RWPE2 (cell line): ENCODE results near the gene KCNJ2.

ENCODE experiments used
- ATAC-seq: fragments of 200-7000 bp; cut with Tn5 transposase; 3 replicates; pipeline ENCODE4 v1.9.1; 2021; ENCODE audit warnings: low read depth
- DNase-seq: peaks from one replicate; pipeline ENCODE4 v3.0.0-alpha.2; 2020; ENCODE audit warnings: low spot score
- H3K27ac ChIP-seq: fragments of 450-650 bp; 2 replicates; pipeline ENCODE4 v1.5.1; 2017; ENCODE audit warnings: mild to moderate bottlenecking; ENCODE audit not compliant: poor library complexity, severe bottlenecking
- H3K27me3 ChIP-seq: fragments of 250-450 bp; sonication (Bioruptor Pico); 2 replicates; pipeline ENCODE4 v1.5.1; 2021; ENCODE audit warnings: mild to moderate bottlenecking, moderate library complexity; ENCODE audit not compliant: insufficient read depth, poor library complexity, severe bottlenecking
- H3K36me3 ChIP-seq: fragments of 250-450 bp; sonication (Bioruptor Pico); 2 replicates; pipeline ENCODE4 v1.5.1; 2020; ENCODE audit warnings: low read depth, mild to moderate bottlenecking, moderate library complexity
- H3K4me1 ChIP-seq: fragments of 250-450 bp; sonication (Bioruptor Pico); 2 replicates; pipeline ENCODE4 v1.5.1; 2021; ENCODE audit warnings: mild to moderate bottlenecking, moderate library complexity; ENCODE audit not compliant: insufficient read depth, poor library complexity, severe bottlenecking
- H3K4me3 ChIP-seq: fragments of 250-450 bp; sonication (Bioruptor Pico); 2 replicates; pipeline ENCODE4 v1.5.1; 2021; ENCODE audit warnings: mild to moderate bottlenecking, moderate library complexity; ENCODE audit not compliant: severe bottlenecking
- H3K9me3 ChIP-seq: fragments of 250-450 bp; sonication (Bioruptor Pico); 2 replicates; pipeline ENCODE4 v1.5.1; 2021; ENCODE audit warnings: mild to moderate bottlenecking, moderate library complexity; ENCODE audit not compliant: severe bottlenecking
- TF ChIP-seq, protein P1 (sequence below): fragments of 450-650 bp; IDR thresholded peaks from one replicate; pipeline ENCODE4 v1.5.1; 2017; ENCODE audit warnings: mild to moderate bottlenecking, moderate library complexity; ENCODE audit not compliant: poor library complexity, severe bottlenecking

KCNJ2 gene

DNA sequence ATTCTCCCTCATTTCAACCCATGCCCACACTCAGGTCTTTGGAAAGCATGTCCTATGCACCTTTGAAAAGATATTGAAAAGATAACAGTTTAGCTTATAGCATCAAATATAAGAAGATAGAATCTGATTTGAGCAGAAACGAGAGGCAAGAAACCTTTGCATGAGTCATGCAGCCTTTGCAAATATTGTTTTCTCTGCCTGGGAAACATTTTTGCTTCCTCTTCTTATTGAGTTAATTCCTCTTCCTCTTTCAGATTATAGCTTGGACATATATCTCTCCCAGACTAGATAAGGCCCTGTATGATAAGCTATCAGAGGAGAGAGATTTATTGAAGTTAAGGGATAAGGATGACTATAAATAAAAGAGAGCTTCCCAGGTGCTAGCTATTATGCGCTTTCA, 46.1 kb upstream of the KCNJ2 start:
- Histone ChIP-seq H3K27ac (no peak overlapping the region), H3K9me3 (no peaks in the 10 kb centered on the region), H3K4me3 (no peak overlapping the region), H3K27me3 (no peaks in the 10 kb centered on the region), H3K4me1 (no peaks in the 10 kb centered on the region), H3K36me3 (no peaks in the 10 kb centered on the region)
- TF ChIP-seq, protein P1, sequence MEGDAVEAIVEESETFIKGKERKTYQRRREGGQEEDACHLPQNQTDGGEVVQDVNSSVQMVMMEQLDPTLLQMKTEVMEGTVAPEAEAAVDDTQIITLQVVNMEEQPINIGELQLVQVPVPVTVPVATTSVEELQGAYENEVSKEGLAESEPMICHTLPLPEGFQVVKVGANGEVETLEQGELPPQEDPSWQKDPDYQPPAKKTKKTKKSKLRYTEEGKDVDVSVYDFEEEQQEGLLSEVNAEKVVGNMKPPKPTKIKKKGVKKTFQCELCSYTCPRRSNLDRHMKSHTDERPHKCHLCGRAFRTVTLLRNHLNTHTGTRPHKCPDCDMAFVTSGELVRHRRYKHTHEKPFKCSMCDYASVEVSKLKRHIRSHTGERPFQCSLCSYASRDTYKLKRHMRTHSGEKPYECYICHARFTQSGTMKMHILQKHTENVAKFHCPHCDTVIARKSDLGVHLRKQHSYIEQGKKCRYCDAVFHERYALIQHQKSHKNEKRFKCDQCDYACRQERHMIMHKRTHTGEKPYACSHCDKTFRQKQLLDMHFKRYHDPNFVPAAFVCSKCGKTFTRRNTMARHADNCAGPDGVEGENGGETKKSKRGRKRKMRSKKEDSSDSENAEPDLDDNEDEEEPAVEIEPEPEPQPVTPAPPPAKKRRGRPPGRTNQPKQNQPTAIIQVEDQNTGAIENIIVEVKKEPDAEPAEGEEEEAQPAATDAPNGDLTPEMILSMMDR: no peak
- no peak for ATAC-seq
- no peak for DNase-seq

DNA sequence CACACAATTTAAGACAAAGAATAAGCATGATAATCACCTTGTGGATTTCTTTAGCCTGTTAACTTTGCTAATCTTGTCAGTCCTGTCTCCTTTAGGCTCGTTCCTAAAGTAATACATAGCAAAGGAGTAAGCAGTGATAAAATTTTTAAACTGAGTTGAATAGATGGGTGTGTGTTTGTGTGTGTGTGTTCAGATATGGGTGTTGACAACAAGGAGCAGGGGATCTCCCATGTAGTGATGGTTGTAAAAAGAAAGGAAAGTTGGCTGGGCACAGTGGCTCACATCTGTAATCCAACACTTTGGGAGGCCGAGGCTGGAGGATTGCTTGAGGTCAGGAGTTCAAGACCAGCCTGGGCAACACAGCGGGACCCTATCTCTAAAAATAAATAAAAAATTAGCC, 44.6 kb upstream of the KCNJ2 start:
- Histone ChIP-seq H3K27me3 (no peaks in the 10 kb centered on the region), H3K36me3 (no peaks in the 10 kb centered on the region), H3K4me3 (no peak overlapping the region), H3K27ac (no peak overlapping the region), H3K9me3 (no peaks in the 10 kb centered on the region), H3K4me1 (no peaks in the 10 kb centered on the region)
- ATAC-seq (no peak), DNase-seq (no peak)
- TF ChIP-seq, protein P1: no peak

GRCh38 chr17:70127221-70127873, 42.0 kb upstream of the KCNJ2 start:
- no peak for DNase-seq
- Histone ChIP-seq H3K4me3 (no peak overlapping the region), H3K9me3 (no peaks in the 10 kb centered on the region), H3K4me1 (no peaks in the 10 kb centered on the region), H3K36me3 (no peaks in the 10 kb centered on the region), H3K27ac (no peak overlapping the region), H3K27me3 (no peaks in the 10 kb centered on the region)
- ATAC-seq: no peak
- TF ChIP-seq, protein P1: no peak

GRCh38 chr17:70128727-70129238, 40.5 kb upstream of the KCNJ2 start:
- H3K9me3 ChIP-seq: no peaks in the 10 kb centered on the region
- H3K4me3 ChIP-seq: no peak overlapping the region
- H3K4me1 ChIP-seq: no peaks in the 10 kb centered on the region
- no peak for ATAC-seq
- H3K36me3 ChIP-seq: no peaks in the 10 kb centered on the region
- no peak overlapping the region for H3K27ac ChIP-seq
- no peak for DNase-seq
- H3K27me3 ChIP-seq: no peaks in the 10 kb centered on the region
- TF ChIP-seq, protein P1: no peak

GRCh38 chr17:70130289-70130688, 39.0 kb upstream of the KCNJ2 start:
- H3K4me1 ChIP-seq: no peaks in the 10 kb centered on the region
- H3K36me3 ChIP-seq: no peaks in the 10 kb centered on the region
- H3K9me3 ChIP-seq: no peaks in the 10 kb centered on the region
- no peaks in the 10 kb centered on the region for H3K27me3 ChIP-seq
- no peak overlapping the region for H3K27ac ChIP-seq
- TF ChIP-seq, protein P1: no peak
- no peak for DNase-seq
- ATAC-seq: no peak
- H3K4me3 ChIP-seq: no peak overlapping the region
